Activated CD8-positive, alpha-beta T cell treated with anti-CD3 and anti-CD28 coated beads for 36 hours (primary cell): Measurements from ENCODE around the gene CFLAR. TPM values are rescaled to one million over a fixed set of nuclear protein-coding genes. Genes with fewer than 3 reads are reported as not detected.

ENCODE experiments used
- ATAC-seq: fragments of 200-7000 bp; cut with Tn5 transposase; one replicate; pipeline ENCODE4 v1.10.0; 2021; ENCODE audit warnings: mild to moderate bottlenecking, moderate library complexity
- CTCF ChIA-PET: fragments of 350-600 bp; sonication (Branson Sonifier 250); formaldehyde crosslinking; loops from one replicate; lab custom pipeline; 2021; ENCODE audit warnings: antibody characterized with exemption; lab: Charles Lee
- POLR2A ChIA-PET: fragments of 350-600 bp; sonication (Branson Sonifier 250); formaldehyde crosslinking; loops from one replicate; lab custom pipeline; 2021; ENCODE audit warnings: antibody characterized with exemption; lab: Charles Lee
- DNase-seq: peaks from one replicate; pipeline ENCODE4 v3.0.0-alpha.2; 2020
- H3K27ac Mint-ChIP-seq: one replicate; pipeline ENCODE4 v1.8.0; 2021; ENCODE audit warnings: mild to moderate bottlenecking, mixed read lengths
- H3K27me3 Mint-ChIP-seq: one replicate; pipeline ENCODE4 v1.8.0; 2021; ENCODE audit warnings: mixed read lengths
- H3K36me3 Mint-ChIP-seq: one replicate; pipeline ENCODE4 v1.8.0; 2021; ENCODE audit warnings: low read depth, mixed read lengths
- H3K4me1 Mint-ChIP-seq: one replicate; pipeline ENCODE4 v1.8.0; 2021; ENCODE audit warnings: low read depth, mixed read lengths
- H3K4me3 Mint-ChIP-seq: one replicate; pipeline ENCODE4 v1.8.0; 2021; ENCODE audit warnings: mild to moderate bottlenecking, moderate library complexity, mixed read lengths
- H3K9me3 Mint-ChIP-seq: one replicate; pipeline ENCODE4 v1.8.0; 2021; ENCODE audit warnings: mixed read lengths
- CTCF ChIP-seq: fragments of 200-600 bp; IDR thresholded peaks from one replicate; pipeline ENCODE4 v1.8.0; 2022; ENCODE audit warnings: antibody characterized with exemption, mild to moderate bottlenecking
- intact Hi-C: fragments of 100-400 bp; cut with micrococcal nuclease; formaldehyde crosslinking; loops from one replicate; pipeline ENCODE4 v1.10.0; 2022
- total RNA-seq, 2 experiments: library from RNA; stranded (reverse); gene quantifications; one replicate each; pipeline ENCODE4 v1.2.3, GENCODE V29; 2021

Gene CFLAR
- total RNA-seq, 2 experiments from 2014 or later: 222 to 229 TPM

- Mint-ChIP-seq H3K9me3 (no peaks in the 10 kb centered on the region), H3K4me3 (no peak overlapping the region), H3K27ac (peak overlapping the region; percentile 60), H3K36me3 (peaks cover 68% of the 10 kb centered on the region), H3K4me1 (peaks cover 46% of the 10 kb centered on the region), H3K27me3 (no peaks in the 10 kb centered on the region)
- ChIA-PET CTCF (interaction anchor here (0.7 to 1.1 kb wide), 7 partner anchors 8 to 82 kb away, joined by 3 to 6 read pairs (median 4); no protein-coding TSS in a partner anchor), POLR2A (interaction anchor here (0.9 kb wide), 1 partner anchor 15 kb away, joined by 3 read pairs; no protein-coding TSS in a partner anchor)
- no peak for TF ChIP-seq CTCF
- DNase-seq: no peak
- intact Hi-C loops: no loop called here
- no peak for ATAC-seq
These were observed 34.6 kb downstream of the CFLAR start for GRCh38 chr2:201150454-201151020.

- peaks cover 46% of the 10 kb centered on the region for H3K4me1 Mint-ChIP-seq
- no peaks in the 10 kb centered on the region for H3K9me3 Mint-ChIP-seq
- H3K27me3 Mint-ChIP-seq: no peaks in the 10 kb centered on the region
- DNase-seq: no peak
- no peak for TF ChIP-seq CTCF
- peaks cover 73% of the 10 kb centered on the region for H3K36me3 Mint-ChIP-seq
- ChIA-PET POLR2A (interaction anchor here (0.9 to 1.5 kb wide), 2 partner anchors 9 to 16 kb away, joined by 3 to 4 read pairs; no protein-coding TSS in a partner anchor), CTCF (interaction anchor here (0.7 to 1.0 kb wide), 4 partner anchors 21 to 81 kb away, joined by 3 to 4 read pairs (median 4); no protein-coding TSS in a partner anchor)
- H3K4me3 Mint-ChIP-seq: no peak overlapping the region
- peak overlapping the region; percentile 60 for H3K27ac Mint-ChIP-seq
- intact Hi-C loops: no loop called here
- peak; percentile 50 for ATAC-seq
These were observed 35.4 kb downstream of the CFLAR start for GRCh38 chr2:201151127-201151981.

GRCh38 chr2:201152517-201152916 lies 36.6 kb downstream of the CFLAR start:
- intact Hi-C loops: no loop called here
- Mint-ChIP-seq H3K4me1 (peaks cover 44% of the 10 kb centered on the region), H3K36me3 (peaks cover 73% of the 10 kb centered on the region), H3K27me3 (no peaks in the 10 kb centered on the region), H3K27ac (peak overlapping the region; percentile 85), H3K4me3 (no peak overlapping the region), H3K9me3 (no peaks in the 10 kb centered on the region)
- no peak for ATAC-seq
- ChIA-PET CTCF (interaction anchor here (1.4 kb wide), 1 partner anchor 38 kb away, joined by 4 read pairs; no protein-coding TSS in a partner anchor), POLR2A (interaction anchor here (1.4 to 1.5 kb wide), 2 partner anchors 7 to 19 kb away, joined by 4 read pairs; no protein-coding TSS in a partner anchor)
- no peak for TF ChIP-seq CTCF
- no peak for DNase-seq

GRCh38 chr2:201152999-201153815 lies 37.2 kb downstream of the CFLAR start:
- no peak overlapping the region for H3K4me3 Mint-ChIP-seq
- DNase-seq (no peak), ATAC-seq (no peak)
- peaks cover 80% of the 10 kb centered on the region for H3K36me3 Mint-ChIP-seq
- POLR2A ChIA-PET: interaction anchor here (1.4 kb wide), 1 partner anchor 20 kb away, joined by 4 read pairs; no protein-coding TSS in a partner anchor
- intact Hi-C loops: no loop called here
- H3K27ac Mint-ChIP-seq: peak overlapping the region; percentile 58
- H3K27me3 Mint-ChIP-seq: no peaks in the 10 kb centered on the region
- TF ChIP-seq CTCF: no peak
- CTCF ChIA-PET: interaction anchor here (1.1 to 1.4 kb wide), 3 partner anchors 28 to 79 kb away, joined by 3 to 4 read pairs (median 3); no protein-coding TSS in a partner anchor
- peaks cover 51% of the 10 kb centered on the region for H3K4me1 Mint-ChIP-seq
- H3K9me3 Mint-ChIP-seq: no peaks in the 10 kb centered on the region
